ENCODE measurements around the gene DTHD1.
A peak's percentile ranks its signal among the peaks of the same experiment; 100 is the strongest.

Gene DTHD1

GRCh38 chr4:36281384-36282106, at the start of gene DTHD1:
Gene DTHD1 (plus strand): TSS chr4:36281616. CDS start chr4:36281759, 143 bp downstream.
- DNase-seq: no peak

GRCh38 chr4:36233567-36234266, 47.7 kb upstream of the DTHD1 start:
- no peak for DNase-seq

GRCh38 chr4:36235306-36235705, 46.1 kb upstream of the DTHD1 start:
- no peak for DNase-seq

DNA sequence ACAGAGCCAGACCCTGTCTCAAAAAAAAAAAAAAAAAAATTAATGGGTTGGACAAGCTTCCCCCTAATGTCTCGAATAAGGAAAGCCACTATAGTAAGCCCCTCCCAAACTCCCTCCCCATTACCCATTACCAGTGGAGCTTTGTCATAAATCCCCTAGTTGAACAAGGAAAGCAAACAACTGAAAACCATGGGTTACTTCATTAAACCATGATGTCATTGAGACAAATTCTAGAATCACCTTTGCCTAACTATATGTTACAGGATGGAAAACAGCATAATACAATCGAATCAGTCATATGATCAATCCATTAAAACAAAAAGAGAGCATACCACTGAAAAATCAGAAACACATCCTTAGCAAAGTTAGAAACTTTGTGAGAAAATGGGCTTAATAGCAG, 45.3 kb upstream of the DTHD1 start:
- no peak for DNase-seq

DNA sequence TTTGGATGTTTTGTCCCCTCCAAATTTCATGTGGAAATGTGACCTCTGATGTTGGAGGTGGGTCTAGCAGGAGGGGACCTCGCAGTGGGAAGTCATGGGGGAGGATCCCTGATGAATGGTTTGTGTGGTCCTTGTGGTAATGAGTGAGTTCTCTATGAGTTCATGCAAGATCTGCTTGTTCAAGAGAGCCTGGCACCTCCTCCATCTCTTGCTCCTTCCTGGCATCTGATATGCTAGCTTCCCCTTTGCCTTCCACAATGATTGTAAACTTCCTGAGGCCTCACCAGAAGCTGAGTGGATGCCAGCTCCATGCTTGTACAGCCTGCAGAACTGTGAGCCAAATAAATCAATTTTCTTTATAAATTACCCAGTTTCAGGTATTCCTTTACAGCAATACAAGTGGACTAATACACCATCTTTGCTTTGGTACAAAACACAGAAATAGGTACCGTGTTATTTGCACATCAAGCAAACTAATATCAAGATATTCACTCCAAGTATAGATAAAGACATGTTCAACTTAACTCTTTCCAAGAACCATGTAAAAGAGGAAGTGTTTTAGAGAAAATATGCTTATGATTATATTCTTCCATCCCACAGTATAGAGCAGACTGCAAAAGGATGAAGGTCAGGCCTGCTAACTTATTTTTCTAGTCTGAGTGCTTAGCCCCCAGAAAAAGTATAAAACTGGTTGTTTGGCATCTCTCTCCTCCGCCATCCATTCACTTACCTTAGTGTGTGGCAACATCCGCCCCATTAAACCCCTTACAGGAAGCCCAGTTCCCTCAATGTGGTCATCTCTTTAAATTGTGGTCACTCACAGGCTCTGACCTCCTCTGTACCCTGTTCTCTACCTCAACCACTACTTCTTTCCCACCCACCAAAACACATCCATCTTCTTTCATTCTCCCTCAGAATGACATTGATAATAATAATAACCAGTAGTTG, 43.8 kb upstream of the DTHD1 start:
- DNase-seq: no peak

GRCh38 chr4:36241771-36242170, 39.6 kb upstream of the DTHD1 start:
- no peak for DNase-seq

DNA sequence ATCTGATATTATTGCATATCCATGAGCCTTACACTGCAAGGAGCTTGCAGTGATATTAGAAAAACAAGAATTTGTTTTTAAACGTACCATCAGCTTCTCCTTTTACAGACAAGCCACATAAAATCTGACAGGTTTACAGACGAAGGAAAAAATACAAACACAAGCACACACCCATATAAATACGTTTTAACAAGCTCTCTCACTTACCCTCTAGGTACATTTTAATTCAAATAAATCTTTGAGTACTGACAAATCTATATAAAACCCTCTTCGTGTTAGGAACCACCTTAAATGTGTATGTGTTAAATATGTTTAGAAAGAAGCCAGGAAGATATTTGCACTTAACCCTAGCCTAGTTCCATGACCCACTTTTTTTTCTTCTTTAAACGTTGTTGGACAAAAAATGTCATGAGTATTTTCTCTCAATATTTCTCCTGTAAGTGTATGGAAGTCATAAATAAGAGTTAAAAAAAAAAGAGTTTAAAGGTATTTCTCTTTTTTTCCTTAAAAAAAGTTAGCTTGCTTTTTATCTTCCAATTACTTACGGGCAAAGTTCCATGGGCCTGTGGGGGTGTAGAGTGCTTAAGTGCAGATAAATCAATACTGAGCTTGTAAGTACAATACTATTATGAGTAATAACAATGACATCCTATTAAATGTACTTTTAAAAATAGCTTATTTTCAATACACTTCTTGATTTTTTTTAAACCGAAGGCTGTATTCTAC, 38.6 kb upstream of the DTHD1 start:
- DNase-seq: no peak

- peak; percentile 32 for DNase-seq
Observed at GRCh38 chr4:36243355-36244256, 37.8 kb upstream of the DTHD1 start.

GRCh38 chr4:36244257-36245082, 36.9 kb upstream of the DTHD1 start, which contains the start of gene ARAP2:
Gene ARAP2 (minus strand): TSS chr4:36244514. CDS start chr4:36229486, 15,028 bp downstream.
- peak; percentile 39 for DNase-seq

GRCh38 chr4:36249610-36250009, 31.8 kb upstream of the DTHD1 start:
- DNase-seq: no peak

DNA sequence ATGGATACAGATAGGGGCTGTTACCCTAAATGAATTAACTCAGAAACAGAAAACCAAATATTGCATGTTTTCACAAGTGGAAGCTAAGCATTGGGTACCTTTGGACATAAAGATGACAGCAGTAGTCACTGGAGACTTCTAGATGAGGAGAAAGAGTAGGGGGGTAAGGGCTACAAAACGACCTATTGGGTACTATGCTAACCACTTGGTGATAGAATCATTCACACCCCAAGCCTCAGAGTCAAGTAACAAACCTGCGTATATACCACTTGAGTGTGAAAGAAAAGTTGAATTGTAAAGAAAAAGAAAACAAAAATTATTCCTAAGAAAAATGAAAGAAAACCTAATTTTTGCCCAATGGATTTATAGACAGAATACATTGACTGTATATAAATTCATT, 29.4 kb upstream of the DTHD1 start:
- no peak for DNase-seq

DNA sequence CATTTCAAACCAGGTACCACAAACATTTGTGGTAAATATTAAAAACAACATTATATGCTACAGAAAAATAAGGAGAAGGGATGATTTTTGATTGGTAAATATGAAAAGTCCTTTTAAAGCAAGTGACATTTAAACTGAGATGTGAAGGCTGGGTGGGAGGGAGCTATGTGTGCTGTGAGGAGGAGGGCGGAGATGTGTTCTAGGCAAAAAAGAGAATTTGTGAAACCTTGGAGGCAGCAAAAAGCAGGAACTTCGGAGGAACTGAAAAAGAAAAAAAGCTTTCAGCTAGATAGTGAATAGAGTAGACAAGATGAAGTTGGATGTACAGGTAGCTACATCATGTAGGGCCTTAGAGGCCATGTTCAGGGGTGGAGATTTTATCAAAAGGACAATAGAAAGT, 27.0 kb upstream of the DTHD1 start:
- DNase-seq: no peak

GRCh38 chr4:36255577-36255976, 25.8 kb upstream of the DTHD1 start:
- no peak for DNase-seq

DNA sequence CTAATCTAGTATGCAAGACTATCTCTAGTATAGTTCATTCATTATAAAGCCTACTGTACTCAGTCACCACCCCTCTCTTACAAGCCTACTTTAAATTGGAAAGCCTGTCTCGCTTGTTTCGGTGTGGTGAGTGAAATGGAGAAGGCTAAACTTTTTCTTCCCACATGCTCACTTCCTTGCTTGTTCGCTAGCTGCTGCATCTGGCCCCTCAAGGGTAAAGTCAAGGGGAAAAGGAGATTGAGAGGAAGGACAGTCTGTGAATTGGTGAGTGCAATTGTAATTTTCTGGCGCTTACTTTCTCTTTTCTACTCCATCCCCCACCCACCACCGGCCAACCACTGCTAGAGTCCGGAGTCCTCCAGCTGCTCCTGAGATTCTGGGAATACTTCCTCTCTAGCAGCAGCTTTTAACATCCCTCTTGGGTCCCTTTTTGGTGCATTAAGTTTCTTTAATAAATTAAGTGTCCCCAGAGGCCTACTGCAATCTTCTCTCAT, 25.0 kb upstream of the DTHD1 start:
- no peak for DNase-seq

GRCh38 chr4:36260731-36261130, 20.7 kb upstream of the DTHD1 start:
- no peak for DNase-seq

GRCh38 chr4:36264207-36264826, 17.1 kb upstream of the DTHD1 start:
- DNase-seq: no peak

- no peak for DNase-seq
Observed at GRCh38 chr4:36267486-36268268, 13.7 kb upstream of the DTHD1 start.

DNA sequence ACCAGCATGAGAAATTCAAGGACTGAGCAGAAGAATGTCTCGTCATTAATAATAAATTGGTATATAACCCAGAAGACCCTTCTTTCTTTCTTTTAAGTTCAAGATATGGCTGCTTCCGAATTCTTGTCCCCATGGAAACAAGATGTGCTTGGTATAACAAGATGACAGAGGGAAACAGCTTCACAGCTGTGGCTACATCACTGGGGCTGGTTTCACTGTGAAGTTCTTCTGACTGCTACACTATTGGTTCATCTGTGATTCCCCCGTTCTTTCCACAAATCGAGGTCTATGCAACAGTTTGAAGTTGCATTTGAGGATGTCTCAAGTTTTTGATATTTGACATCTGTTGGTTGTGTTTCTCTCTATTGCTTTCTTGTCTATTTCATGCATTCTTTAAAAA, 12.3 kb upstream of the DTHD1 start:
- no peak for DNase-seq

- DNase-seq: no peak
Observed at GRCh38 chr4:36269533-36270173, 11.8 kb upstream of the DTHD1 start.
